HCT116 (cell line): ENCODE data around the gene ACTL6B. TPM values are rescaled to one million over a fixed set of nuclear protein-coding genes. Genes with fewer than 3 reads are reported as not detected.

Source experiments
- ATAC-seq: fragments of 200-7000 bp; cut with Tn5 transposase; 2 replicates; pipeline ENCODE4 v1.9.1; 2020; ENCODE audit warnings: mild to moderate bottlenecking, moderate library complexity
- BruUV-seq: library from RNA; stranded (reverse); fragments of 400-500 nt; replicated peaks from 2 replicates; lab custom pipeline; 2021; lab: Mats Ljungman, UMichigan
- CTCF ChIA-PET: fragments of 300-600 bp; sonication (Branson Sonifier 250); formaldehyde crosslinking; loops from one replicate; lab custom pipeline; 2021; ENCODE audit warnings: antibody characterized with exemption; lab: Charles Lee
- POLR2A ChIA-PET: fragments of 300-600, 350-600 bp; sonication (Branson Sonifier 250); formaldehyde crosslinking; loops from one replicate; lab custom pipeline; 2021; ENCODE audit warnings: antibody characterized with exemption; lab: Charles Lee
- RAD21 ChIA-PET, 2 experiments: fragments of 300-600 bp; sonication (Branson Sonifier 250); formaldehyde crosslinking; loops; one replicate each; lab custom pipeline; 2023; ENCODE audit warnings: low total read pairs in 2 of 2; ENCODE audit not compliant: uncharacterized antibody in 2 of 2, unreplicated experiment in 2 of 2, low non-redundant PET in 1 of 2; lab: Charles Lee
- DNase-seq: peaks from one replicate; pipeline ENCODE4 v3.0.0-alpha.2; 2010; ENCODE audit warnings: low read depth, low spot score
- H2AFZ ChIP-seq: fragments of 200-600 bp; shearing (Covaris generic), sonication (generic); 2 replicates; pipeline ENCODE4 v1.6.1; 2017; ENCODE audit warnings: low read depth, mixed run types, mixed read lengths, antibody characterized with exemption, low read length; ENCODE audit not compliant: poor library complexity, severe bottlenecking
- H3K27ac ChIP-seq: 2 replicates; pipeline ENCODE4 v1.5.1; 2012; ENCODE audit warnings: low read depth, low read length
- H3K27me3 ChIP-seq: fragments of 200-600 bp; sonication (generic); 2 replicates; pipeline ENCODE4 v1.6.1; 2016; ENCODE audit warnings: mixed run types, low read length, mixed read lengths; ENCODE audit not compliant: insufficient read depth
- H3K36me3 ChIP-seq, 2 experiments: fragments of 200-500 bp in 1 of 2; fragments of 200-600 bp in 1 of 2; sonication (Bioruptor generic) in 1 of 2; sonication (generic) in 1 of 2; 2 replicates each; pipeline versions ENCODE4 v1.5.1 to v1.6.1; 2014 to 2016; ENCODE audit warnings: low read length in 2 of 2, inconsistent platforms in 1 of 2, mixed read lengths in 1 of 2, mixed run types in 1 of 2; ENCODE audit not compliant: insufficient read depth in 2 of 2, control insufficient read depth in 1 of 2
- H3K4me1 ChIP-seq, 2 experiments: fragments of 200-600 bp in 1 of 2; sonication (generic) in 1 of 2; 2 replicates each; pipeline versions ENCODE4 v1.5.1 to v1.6.1; 2012 to 2017; ENCODE audit warnings: low read length in 2 of 2, inconsistent platforms in 1 of 2, mild to moderate bottlenecking in 1 of 2, mixed read lengths in 1 of 2, mixed run types in 1 of 2, moderate library complexity in 1 of 2; ENCODE audit not compliant: insufficient read depth in 2 of 2, control insufficient read depth in 1 of 2
- H3K4me2 ChIP-seq: fragments of 200-600 bp; sonication (generic); 2 replicates; pipeline ENCODE4 v1.6.1; 2017; ENCODE audit warnings: mixed run types, low read length, mixed read lengths
- H3K4me3 ChIP-seq, 2 experiments: fragments of 200-600 bp in 1 of 2; sonication (generic) in 1 of 2; replicated peaks in 1 of 2; 2 replicates each; pipeline ENCODE4 v1.5.1; 2011 to 2016; ENCODE audit warnings: low read length in 2 of 2, control low read depth in 1 of 2, low read depth in 1 of 2, mild to moderate bottlenecking in 1 of 2, mixed read lengths in 1 of 2, mixed run types in 1 of 2
- H3K79me2 ChIP-seq: fragments of 200-600 bp; sonication (generic); 2 replicates; pipeline ENCODE4 v1.6.1; 2017; ENCODE audit warnings: mild to moderate bottlenecking, mixed run types, low read length, moderate library complexity, mixed read lengths; ENCODE audit not compliant: insufficient read depth
- H3K9ac ChIP-seq: fragments of 200-600 bp; sonication (generic); 2 replicates; pipeline ENCODE4 v1.6.1; 2016; ENCODE audit warnings: low read length, mixed read lengths
- H3K9me2 ChIP-seq: fragments of 200-600 bp; sonication (generic), shearing (Covaris generic); 2 replicates; pipeline ENCODE4 v1.6.1; 2017; ENCODE audit warnings: mixed run types, mild to moderate bottlenecking, moderate library complexity; ENCODE audit not compliant: insufficient read depth
- H3K9me3 ChIP-seq, 2 experiments: fragments of 200-500 bp in 1 of 2; fragments of 200-600 bp in 1 of 2; sonication (Bioruptor generic) in 1 of 2; sonication (generic) in 1 of 2; 2 replicates each; pipeline ENCODE4 v1.6.1; 2014 to 2017; ENCODE audit warnings: low read length in 2 of 2, mixed read lengths in 2 of 2, inconsistent platforms in 1 of 2, low read depth in 1 of 2, mild to moderate bottlenecking in 1 of 2, mixed run types in 1 of 2, moderate library complexity in 1 of 2; ENCODE audit not compliant: control insufficient read depth in 1 of 2, insufficient read depth in 1 of 2
- H4K20me1 ChIP-seq: fragments of 200-600 bp; sonication (generic), shearing (Covaris generic); 2 replicates; pipeline ENCODE4 v1.6.1; 2017; ENCODE audit warnings: mixed run types, mild to moderate bottlenecking, moderate library complexity; ENCODE audit not compliant: insufficient read depth
- ATF3 ChIP-seq: IDR thresholded peaks from 2 replicates; pipeline ENCODE4 v1.6.1; 2012
- CBX3 ChIP-seq: IDR thresholded peaks from 2 replicates; pipeline ENCODE4 v1.6.1; 2012; ENCODE audit warnings: low read depth
- CTCF ChIP-seq, 3 experiments: fragments of 200-600 bp in 1 of 3; sonication (generic) in 1 of 3; IDR thresholded peaks in 2 of 3; conservative IDR thresholded peaks in 1 of 3; 2 replicates each; pipeline ENCODE4 v1.5.1; 2012 to 2017; ENCODE audit warnings: low read depth in 2 of 3, low read length in 2 of 3, antibody characterized with exemption in 1 of 3, borderline replicate concordance in 1 of 3, control low read depth in 1 of 3, mild to moderate bottlenecking in 1 of 3, mixed read lengths in 1 of 3, mixed run types in 1 of 3, moderate library complexity in 1 of 3; ENCODE audit not compliant: insufficient read depth in 1 of 3
- POLR2A ChIP-seq: IDR thresholded peaks from 2 replicates; pipeline ENCODE4 v1.7.0; 2011; ENCODE audit warnings: borderline replicate concordance; ENCODE audit not compliant: insufficient read depth, insufficient read length; ENCODE audit errors: extremely low read depth
- RAD21 ChIP-seq: IDR thresholded peaks from 2 replicates; pipeline ENCODE4 v1.6.1; 2012; ENCODE audit warnings: low read depth, mild to moderate bottlenecking
- SRF ChIP-seq: IDR thresholded peaks from 2 replicates; pipeline ENCODE4 v1.6.1; 2012; ENCODE audit warnings: low read depth
- TCF7L2 ChIP-seq: IDR thresholded peaks from 2 replicates; pipeline ENCODE4 v1.7.0; 2011; ENCODE audit warnings: borderline replicate concordance, inconsistent platforms; ENCODE audit not compliant: insufficient read depth, insufficient read length; ENCODE audit errors: extremely low read depth
- YY1 ChIP-seq: IDR thresholded peaks from 2 replicates; pipeline ENCODE4 v1.6.1; 2011; ENCODE audit warnings: low read length, low read depth, moderate library complexity, mild to moderate bottlenecking; ENCODE audit not compliant: insufficient replicate concordance; ENCODE audit errors: extremely low read depth
- intact Hi-C: fragments of 100-400 bp; cut with micrococcal nuclease; formaldehyde crosslinking; loops from 2 replicates; pipeline ENCODE4 v1.10.0; 2022
- total RNA-seq: library from RNA; stranded (reverse); gene quantifications from one replicate; pipeline ENCODE4 v1.2.1, GENCODE V29; 2021; ENCODE audit not compliant: unreplicated experiment
- TF ChIP-seq, protein P1 (sequence below): IDR thresholded peaks from 2 replicates; pipeline ENCODE4 v1.6.1; 2012; ENCODE audit warnings: low read depth

The ACTL6B gene
- total RNA-seq, 1 experiment from 2014 or later = not detected

DNA sequence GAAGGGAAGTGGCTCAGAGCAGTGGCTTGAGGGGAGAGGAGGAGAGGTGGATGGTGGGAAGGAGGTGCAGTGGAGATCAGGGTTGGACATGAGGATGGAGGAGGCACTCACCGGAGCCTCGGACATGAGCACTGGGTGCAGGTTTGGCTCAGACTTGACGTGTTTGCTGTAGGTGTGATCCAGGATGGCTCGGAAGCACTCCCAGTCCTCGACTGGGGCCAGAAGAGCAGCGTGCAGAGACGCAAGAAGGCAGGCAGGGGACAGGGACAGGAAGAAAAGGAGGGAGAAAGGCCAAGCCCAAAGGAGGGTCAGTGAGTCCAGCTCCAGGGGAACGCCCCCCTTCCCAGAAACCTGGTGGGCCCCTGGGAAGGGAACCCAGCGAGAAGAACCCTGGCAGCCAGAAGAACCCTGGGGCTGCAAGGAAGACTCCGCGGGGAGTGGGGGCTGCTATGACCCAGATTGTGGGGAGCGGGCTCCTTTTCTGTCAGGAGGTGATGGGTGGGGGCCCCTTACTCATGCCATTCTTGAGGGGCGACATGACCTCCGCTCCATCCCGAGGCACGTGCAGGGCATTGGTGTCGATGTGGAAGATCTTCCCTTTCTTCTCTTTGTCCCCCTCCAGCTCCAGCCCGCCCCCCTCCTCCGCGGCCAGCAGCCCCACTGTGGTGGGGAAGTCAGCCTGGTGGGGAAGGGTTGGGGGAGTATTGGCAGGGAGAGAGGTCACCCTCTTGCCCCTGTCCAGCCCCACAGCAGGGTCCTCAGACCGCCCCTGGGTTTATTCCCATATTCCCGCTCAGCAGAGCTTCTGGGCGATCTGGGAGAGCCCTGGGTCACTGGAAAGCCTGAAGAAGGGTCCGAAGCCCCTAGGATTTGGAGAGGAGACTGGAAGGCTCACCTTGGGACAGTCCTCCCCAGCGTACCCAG is 1.1 kb downstream of the ACTL6B start:
- no peak for DNase-seq
- TF ChIP-seq RAD21 (no peak), YY1 (no peak), CBX3 (no peak), TCF7L2 (no peak), ATF3 (no peak), POLR2A (no peak), SRF (no peak), CTCF (IDR thresholded peaks at IDR 0.05 in 2 of 3, conservative IDR thresholded peaks at IDR 0.05 in 1 of 3; ENCODE audit: borderline replicate concordance in 1 of 3, insufficient read depth in 1 of 3, low read depth in 2 of 3, low read length in 2 of 3) (no peak)
- TF ChIP-seq, protein P1, sequence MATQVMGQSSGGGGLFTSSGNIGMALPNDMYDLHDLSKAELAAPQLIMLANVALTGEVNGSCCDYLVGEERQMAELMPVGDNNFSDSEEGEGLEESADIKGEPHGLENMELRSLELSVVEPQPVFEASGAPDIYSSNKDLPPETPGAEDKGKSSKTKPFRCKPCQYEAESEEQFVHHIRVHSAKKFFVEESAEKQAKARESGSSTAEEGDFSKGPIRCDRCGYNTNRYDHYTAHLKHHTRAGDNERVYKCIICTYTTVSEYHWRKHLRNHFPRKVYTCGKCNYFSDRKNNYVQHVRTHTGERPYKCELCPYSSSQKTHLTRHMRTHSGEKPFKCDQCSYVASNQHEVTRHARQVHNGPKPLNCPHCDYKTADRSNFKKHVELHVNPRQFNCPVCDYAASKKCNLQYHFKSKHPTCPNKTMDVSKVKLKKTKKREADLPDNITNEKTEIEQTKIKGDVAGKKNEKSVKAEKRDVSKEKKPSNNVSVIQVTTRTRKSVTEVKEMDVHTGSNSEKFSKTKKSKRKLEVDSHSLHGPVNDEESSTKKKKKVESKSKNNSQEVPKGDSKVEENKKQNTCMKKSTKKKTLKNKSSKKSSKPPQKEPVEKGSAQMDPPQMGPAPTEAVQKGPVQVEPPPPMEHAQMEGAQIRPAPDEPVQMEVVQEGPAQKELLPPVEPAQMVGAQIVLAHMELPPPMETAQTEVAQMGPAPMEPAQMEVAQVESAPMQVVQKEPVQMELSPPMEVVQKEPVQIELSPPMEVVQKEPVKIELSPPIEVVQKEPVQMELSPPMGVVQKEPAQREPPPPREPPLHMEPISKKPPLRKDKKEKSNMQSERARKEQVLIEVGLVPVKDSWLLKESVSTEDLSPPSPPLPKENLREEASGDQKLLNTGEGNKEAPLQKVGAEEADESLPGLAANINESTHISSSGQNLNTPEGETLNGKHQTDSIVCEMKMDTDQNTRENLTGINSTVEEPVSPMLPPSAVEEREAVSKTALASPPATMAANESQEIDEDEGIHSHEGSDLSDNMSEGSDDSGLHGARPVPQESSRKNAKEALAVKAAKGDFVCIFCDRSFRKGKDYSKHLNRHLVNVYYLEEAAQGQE = no peak
- TF ChIP-seq, all 23 proteins: peak for 0
- Histone ChIP-seq H3K79me2 (no peaks in the 10 kb centered on the region), H3K27ac (no peak overlapping the region), H4K20me1 (no peaks in the 10 kb centered on the region), H3K27me3 (no peaks in the 10 kb centered on the region), H3K36me3 (no peaks in the 10 kb centered on the region), H3K4me1 (no peaks in the 10 kb centered on the region), H2AFZ (no peak overlapping the region), H3K9me3 (no peaks in the 10 kb centered on the region), H3K4me3 (no peak overlapping the region), H3K9me2 (no peaks in the 10 kb centered on the region), H3K9ac (no peak overlapping the region), H3K4me2 (no peak overlapping the region)
- ChIA-PET CTCF (no interaction called here), POLR2A (no interaction called here), RAD21 (no interaction called here)
- no peak for ATAC-seq
- no TSS peak for BruUV-seq
- intact Hi-C loops = no loop called here
